ENCODE results near the gene ATP5ME.
"Not testable (repeated sequence)": the region's sequence is repeated elsewhere in the genome, so short reads cannot be mapped to it uniquely, and the experiment has no call there.

The ATP5ME gene

DNA sequence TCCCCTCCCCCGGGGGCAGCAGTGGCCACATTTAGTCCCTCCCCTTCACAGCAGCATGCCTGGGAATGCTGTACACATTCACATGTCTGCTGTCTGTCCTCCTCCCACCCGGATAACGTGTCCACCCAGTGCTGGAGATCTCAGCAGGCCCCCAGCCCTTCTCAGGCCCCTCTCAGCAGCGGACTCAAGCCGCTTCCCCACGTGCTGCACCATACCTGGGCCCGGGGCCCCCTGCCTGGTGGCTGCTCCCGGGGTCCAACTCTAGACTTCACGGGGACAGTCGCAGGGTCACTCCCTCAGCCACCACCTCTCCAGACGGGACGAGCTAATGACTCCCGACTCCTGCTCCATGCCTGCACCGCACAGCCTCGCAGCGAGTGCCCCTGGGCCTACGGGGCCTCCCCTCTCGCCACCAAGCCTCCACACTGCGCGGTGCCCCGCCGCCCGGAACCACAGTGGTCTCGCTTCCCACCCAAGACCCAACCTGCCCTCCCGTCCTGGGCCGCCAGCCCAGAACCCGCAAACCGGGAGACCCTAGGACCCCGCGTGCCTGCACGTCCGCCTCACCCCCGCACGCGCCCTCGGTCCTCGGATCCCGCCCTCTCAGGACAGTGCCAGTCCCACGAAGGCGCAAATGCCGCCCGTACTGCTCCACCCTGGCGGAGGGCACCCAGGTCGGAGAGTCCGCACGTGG, 30.3 kb upstream of the ATP5ME start:
- no peak for DNase-seq

DNA sequence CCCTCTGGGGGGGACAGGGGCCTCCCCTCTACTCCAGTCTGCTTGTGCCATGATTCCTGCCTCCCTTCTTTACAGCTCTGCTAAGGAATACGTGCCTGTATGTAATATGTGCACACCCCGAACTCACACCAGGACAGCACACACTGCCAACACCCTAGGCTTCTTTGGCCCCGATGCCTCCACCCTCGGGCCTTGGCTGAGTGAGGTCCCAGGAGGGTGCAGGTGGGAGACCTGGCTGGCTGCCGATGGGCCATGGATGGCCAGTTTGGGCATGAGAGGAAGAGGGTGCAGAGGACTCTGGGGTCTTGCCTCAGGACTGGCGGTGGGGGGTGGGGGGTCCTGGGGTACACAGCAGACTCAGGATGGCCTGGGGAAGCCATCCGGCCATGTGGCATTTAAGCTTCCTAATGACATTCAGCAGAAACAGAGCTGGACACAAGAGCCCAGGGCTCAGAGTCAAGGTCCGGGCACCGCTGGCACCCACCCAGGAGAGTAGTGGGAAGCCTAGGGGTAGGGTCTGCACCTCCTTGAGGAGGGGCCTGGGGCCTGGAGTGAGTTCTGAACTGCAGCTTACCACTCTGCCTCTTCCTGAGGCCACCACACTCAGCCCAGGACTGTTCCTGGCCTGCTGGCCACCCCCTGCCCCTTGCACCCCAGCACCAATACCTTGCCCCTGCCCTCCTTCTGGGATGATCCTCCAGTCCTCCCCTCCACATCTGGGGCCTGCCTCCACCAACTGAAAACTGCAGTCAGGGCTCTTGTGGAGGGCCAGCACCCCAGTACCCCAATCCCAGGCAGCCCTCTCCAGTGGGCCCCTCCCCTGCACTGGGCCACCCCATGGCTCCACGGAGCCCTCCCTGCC, 29.5 kb upstream of the ATP5ME start:
- DNase-seq: no peak

- no peak for DNase-seq
Measured at GRCh38 chr4:702618-703048, 28.6 kb upstream of the ATP5ME start.

DNA sequence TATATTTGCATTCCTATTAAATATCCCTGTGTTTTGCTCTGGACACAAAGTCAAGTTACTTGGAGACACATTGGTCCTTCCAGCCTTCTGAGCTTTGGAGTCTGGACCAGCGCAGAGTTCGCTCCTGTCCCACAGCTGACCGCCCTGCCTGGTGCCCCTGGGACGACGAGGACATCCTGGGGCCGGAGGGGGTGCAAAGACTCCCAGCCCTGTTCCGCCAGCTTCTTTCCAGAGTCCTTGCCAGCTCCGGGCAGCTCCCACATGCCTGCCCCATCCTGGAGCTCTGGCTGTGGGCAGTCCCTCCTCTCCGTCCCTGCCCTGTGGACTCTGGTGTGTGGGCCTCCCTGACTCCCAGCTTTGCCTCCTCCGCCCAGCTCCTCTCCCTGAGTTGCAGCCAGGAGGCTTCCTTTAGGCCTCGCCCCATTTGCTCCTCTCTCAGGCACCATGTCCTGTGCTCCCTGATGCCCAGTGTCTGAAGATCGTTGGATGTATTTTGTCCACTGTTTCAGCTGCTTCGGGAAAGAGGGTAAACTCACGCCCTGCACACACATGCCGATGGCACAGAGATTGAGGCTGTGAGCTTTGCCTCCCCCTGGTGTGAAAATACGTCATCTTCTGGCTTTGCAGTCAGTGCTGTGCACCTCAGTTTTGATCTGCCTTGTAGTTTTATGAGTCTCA, 26.6 kb upstream of the ATP5ME start:
- no peak for DNase-seq

DNA sequence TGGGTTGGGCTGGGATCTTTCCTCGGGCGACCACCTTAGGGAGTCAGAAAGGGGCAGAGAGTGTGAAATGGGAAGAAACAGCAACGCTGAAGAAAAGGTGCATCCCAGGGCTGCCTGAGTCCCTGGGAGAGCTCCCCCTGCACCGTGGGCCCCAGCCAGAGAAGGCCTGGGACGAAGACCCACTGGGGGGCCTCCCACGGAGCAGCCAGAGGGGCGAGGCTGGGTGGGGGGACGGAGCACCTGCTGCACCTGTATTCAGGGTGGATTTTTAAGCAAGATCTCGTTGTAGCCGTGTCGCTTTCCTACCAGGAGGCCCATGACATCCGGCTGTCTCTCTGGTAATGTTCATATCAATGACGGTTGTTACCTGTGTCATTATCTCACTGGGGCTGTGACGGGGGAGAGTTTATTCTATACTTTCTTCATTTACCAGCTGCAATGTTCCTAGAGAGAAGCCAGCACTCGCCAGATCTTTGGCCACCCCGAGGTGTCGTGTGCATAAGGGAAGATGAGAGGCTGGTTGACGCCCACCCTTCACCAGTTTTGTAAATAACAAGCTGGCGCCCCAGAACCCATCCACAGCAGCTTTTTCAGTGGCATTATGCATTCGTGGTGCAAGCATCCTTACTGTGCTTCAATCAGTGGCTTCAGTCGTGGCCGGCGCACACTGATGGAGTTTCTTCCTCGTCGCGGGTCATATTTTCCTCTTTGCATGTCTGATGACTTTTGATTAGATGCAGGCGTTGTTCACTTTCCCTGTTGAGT, 25.9 kb upstream of the ATP5ME start:
- DNase-seq: no peak

DNA sequence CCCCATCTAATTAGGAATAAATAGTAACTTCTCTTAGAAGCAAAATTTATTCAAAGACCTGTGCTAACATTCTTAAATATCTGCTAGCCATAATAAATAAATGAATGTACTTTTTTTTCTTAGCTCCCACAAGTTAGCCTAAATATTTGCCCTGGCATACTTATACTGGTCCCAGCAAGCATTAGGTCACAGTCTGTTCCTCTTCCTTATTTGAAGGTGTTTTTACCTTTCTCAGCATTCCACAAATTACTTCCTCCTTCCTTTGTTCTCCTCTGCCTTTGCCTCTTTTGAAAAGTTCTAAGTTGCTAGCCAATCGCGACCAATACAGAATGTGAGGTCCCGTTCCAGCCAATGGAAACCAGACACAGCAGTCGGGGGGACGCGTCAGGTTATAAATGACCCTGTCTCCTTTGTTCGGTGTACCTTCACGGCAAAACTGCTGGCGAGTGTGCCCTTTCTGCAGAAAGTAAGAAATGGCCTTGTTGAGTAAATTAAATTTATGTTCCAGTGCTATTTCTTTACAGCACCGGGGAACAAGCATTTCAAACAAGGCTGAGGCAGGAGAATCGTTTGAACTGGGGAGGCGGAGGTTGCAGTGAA, 20.4 kb upstream of the ATP5ME start:
- not testable (repeated sequence) for DNase-seq

DNA sequence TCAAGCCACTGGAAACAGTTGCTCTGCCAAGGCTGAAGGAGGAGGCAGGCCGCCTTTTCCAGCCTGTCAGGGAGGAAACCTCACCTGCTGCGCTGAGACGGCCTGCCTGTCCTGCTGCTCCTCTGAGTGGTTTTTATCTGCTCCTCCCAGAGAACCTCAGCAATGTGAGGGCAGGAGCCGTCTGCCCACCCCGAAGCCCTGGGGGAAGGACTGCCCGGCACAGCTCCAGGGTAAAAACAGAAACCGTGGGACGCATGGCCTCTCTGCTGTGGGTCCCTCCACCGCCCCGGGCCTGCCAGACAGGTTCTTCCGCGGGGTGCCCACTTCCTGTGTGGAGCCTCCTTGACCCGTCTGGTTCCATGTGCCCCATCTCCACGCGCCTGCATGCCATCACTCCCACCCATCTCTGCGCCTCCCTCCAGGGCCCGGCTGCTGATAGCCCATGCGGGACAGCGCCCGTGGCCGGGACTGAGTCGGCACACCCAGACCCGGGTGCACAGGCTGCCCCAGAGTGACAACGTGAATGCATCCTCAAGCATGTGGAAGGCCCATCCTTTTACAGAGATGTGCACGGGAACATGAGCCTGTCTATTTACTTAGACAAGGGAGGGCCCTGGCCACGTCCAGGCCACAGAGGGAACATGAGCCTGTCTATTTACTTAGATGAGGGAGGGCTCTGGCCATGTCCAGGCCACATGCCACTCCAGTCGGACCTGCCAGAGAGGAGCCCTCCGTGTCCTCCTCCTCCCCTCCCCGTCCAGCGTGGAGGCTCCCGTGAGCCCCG, 18.9 kb upstream of the ATP5ME start:
- no peak for DNase-seq

DNA sequence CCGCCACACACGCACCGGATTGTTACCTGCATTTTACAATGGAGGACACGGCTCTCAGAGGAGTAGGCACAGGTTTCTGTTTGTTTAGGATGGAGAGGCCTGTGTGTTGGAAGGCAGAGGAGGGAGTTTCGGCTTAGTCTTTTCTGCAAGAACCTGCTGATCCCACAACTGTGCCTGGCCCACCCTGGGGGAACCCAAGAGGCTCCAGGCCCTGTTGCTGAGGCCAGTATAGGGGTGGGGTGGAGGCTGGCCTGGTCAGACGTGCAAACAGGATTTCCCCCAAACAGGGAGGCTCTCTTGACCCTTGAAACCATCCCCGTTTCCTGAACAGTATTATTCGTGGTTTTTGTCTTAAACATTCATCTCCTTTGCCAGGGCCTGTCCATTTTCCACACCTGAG, 15.6 kb upstream of the ATP5ME start:
- no peak for DNase-seq

- DNase-seq: no peak
Measured at GRCh38 chr4:688854-689681, 15.0 kb upstream of the ATP5ME start, which contains the start of gene SLC49A3. Gene SLC49A3 (minus strand): TSS chr4:689151. CDS start chr4:689127, 24 bp downstream.

DNA sequence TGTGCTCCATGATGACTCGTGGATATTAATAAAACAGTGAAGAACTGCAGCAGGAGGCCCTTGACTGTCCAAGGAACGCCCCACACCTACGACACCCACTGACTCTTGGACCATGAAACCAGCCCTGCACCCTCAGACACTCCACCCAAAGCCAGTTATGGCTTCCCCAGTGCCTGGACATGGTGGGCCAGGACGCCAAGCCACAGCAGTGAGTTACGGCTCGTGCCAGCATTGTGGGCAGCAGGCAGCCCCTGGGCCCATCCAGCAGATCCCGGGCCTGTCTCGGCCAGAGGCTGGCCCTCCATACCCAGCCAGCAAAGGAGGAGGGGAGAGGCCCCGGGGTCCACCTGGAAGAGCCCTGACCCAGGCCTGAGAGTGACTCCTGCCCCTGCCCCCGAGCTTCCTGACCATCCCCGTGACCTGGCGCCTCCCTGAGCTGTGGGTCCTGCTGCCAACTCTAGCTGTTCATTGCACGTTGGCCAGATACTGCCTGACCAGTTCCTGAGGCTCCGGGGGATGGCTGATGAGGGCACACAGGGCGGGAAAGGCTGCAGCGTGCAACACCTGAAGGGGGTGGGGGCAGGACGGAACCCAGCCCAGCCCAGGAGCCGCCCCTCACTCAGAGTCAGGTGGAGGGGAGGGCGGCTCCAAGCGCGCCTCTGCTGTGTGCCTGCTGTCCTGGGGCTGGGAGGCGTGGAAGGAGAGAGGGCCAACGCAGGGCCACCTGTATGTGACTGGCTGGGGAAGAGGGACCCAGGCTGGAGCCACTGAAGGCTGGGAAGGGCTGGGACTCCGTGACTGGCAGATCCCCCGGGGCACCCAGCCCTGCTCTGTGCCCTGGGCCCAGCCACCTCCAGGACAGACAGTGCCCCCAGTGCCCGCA, 14.1 kb upstream of the ATP5ME start:
- no peak for DNase-seq

GRCh38 chr4:687048-687970, 13.2 kb upstream of the ATP5ME start:
- DNase-seq: no peak

- no peak for DNase-seq
Measured at GRCh38 chr4:686413-687040, 12.5 kb upstream of the ATP5ME start.

GRCh38 chr4:685679-686412, 11.8 kb upstream of the ATP5ME start:
- DNase-seq: no peak

GRCh38 chr4:684623-685327, 10.7 kb upstream of the ATP5ME start:
- no peak for DNase-seq

GRCh38 chr4:683982-684622, 10.0 kb upstream of the ATP5ME start:
- no peak for DNase-seq
